K562 (cell line): ENCODE measurements around the gene CIAPIN1.

Experiments
- BACH1 ChIP-seq: fragments of 200-800 bp; sonication (Bioruptor generic); IDR thresholded peaks from 2 replicates; pipeline ENCODE4 v1.6.1; 2016; ENCODE audit warnings: missing genetic modification characterization, missing compliant biosample characterization
- CBX8 ChIP-seq: fragments of 200-600 bp; sonication (generic); IDR thresholded peaks from 2 replicates; pipeline ENCODE4 v1.6.1; 2012; ENCODE audit warnings: borderline replicate concordance, mixed run types, low read depth, mild to moderate bottlenecking, moderate library complexity, mixed read lengths, low read length, control low read depth, inconsistent platforms; ENCODE audit not compliant: poor library complexity, severe bottlenecking; ENCODE audit errors: extremely low read depth
- ETV5 ChIP-seq: sonication (generic); formaldehyde crosslinking; IDR thresholded peaks from 2 replicates; pipeline ENCODE4 v1.4.0; 2020; ENCODE audit warnings: low read depth, mild to moderate bottlenecking, missing genetic modification reagents
- POLR2AphosphoS5 ChIP-seq: IDR thresholded peaks from 2 replicates; pipeline ENCODE4 v1.6.1; 2011; ENCODE audit warnings: mild to moderate bottlenecking, low read depth, low read length, moderate library complexity; ENCODE audit not compliant: control insufficient read depth, insufficient read depth
- ZNF232 ChIP-seq: sonication (generic); formaldehyde crosslinking; IDR thresholded peaks from 2 replicates; pipeline ENCODE4 v1.8.0; 2022; ENCODE audit warnings: mild to moderate bottlenecking, missing genetic modification reagents

- TF ChIP-seq ETV5 (CRISPR knock-in tag) = no peak
- TF ChIP-seq ZNF232 = no peak
- no peak for TF ChIP-seq CBX8
- TF ChIP-seq BACH1 (tag) = no peak
- TF ChIP-seq POLR2AphosphoS5 = no peak
Measured at GRCh38 chr16:57424583-57424982, 22.6 kb downstream of the CIAPIN1 start.
